Measurements from ENCODE around the gene SLC25A29. TPM values are rescaled to one million over a fixed set of nuclear protein-coding genes. Genes with fewer than 3 reads are reported as not detected.

SLC25A29 gene, protein sequence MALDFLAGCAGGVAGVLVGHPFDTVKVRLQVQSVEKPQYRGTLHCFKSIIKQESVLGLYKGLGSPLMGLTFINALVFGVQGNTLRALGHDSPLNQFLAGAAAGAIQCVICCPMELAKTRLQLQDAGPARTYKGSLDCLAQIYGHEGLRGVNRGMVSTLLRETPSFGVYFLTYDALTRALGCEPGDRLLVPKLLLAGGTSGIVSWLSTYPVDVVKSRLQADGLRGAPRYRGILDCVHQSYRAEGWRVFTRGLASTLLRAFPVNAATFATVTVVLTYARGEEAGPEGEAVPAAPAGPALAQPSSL
- total RNA-seq, result 17.7 and 24.5 TPM in 2 replicates

DNA sequence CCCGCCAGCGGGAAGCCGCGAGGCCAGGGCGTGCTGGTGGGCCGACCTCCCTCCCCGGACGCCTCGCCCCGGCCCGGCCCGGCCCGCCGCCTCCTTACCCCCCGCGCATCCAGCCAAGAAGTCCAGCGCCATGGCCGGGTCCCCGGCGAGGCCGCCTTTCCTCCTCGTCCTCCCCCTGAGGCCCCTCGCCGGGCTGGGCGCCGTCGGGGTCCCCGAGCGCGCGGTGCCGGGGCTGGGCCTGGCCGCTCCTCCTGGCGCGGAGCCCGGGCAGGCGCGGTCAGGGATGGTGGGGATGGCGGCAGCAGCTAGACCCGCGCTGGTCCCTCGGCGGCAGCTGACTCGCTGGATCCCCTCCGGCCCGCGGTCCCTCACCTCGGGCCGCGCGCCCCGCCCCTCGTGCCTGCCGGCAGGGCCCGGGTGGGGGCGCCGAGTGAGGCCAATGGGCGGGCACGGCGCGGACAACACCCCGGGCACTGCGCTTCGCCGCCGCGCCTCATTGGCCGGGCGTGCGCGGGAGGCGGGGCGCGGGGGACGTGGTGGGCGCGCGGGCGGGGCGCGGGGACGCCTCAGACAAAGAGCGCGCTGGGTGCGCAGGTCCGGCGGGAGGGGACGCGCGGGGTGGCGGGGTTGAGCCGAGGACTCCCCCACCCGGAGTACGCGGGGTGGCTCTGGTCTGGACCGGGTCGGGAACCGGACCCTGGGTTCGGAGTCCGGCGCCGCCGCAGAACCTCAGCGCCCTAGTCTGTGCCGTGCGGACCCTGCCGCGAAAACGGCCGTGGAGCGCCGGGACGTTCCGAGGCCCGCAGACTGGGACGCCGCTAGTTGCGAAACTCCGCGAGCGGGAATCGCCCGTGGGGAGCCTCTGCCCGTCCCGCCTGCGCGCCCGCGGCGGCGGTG lies at the start of gene SLC25A29:
SLC25A29 (minus strand) TSS at position 344 of the 897 bp plus-strand sequence; CDS start at position 132, 212 bp downstream.

GRCh38 chr14:100323121-100323941 lies 17.1 kb upstream of the SLC25A29 start, which contains the start of gene SLC25A47:
Gene SLC25A47 (plus strand): TSS chr14:100323339. CDS start chr14:100323415, 76 bp downstream.

Other genes with a start within 250 kb of the SLC25A29 start
- 18.0 and 21.0 TPM in 2 replicates for gene EVL, start 241.0 kb downstream of the SLC25A29 start, total RNA-seq
- gene DEGS2, start 146.8 kb downstream of the SLC25A29 start, total RNA-seq, result 0.16 and 0.26 TPM in 2 replicates
- gene YY1, start 67.3 kb downstream of the SLC25A29 start, total RNA-seq, result 29.6 and 34.8 TPM in 2 replicates
- gene SLC25A47, start 16.9 kb upstream of the SLC25A29 start, total RNA-seq, result not detected in 2 replicates
- 16.2 and 18.1 TPM in 2 replicates for gene WDR25, start 70.0 kb upstream of the SLC25A29 start, total RNA-seq